NCI-H524 treated with DMSO at 0.1 percent for 48 hours (cell line): Measurements from ENCODE around the gene SLC9A4.

Experiments used
- DNase-seq: peaks from one replicate; lab custom pipeline; 2025; lab: John Stamatoyannopoulos, UW

Gene SLC9A4

GRCh38 chr2:102473020-102473419 is at the start of gene SLC9A4:
SLC9A4 (plus strand) TSS chr2:102473226; CDS start chr2:102473760, 534 bp downstream.
- DNase-seq, result no peak

GRCh38 chr2:102423368-102423767 is 49.7 kb upstream of the SLC9A4 start:
- DNase-seq, result no peak

- no peak for DNase-seq
These were observed 48.3 kb upstream of the SLC9A4 start for GRCh38 chr2:102424754-102425153.

GRCh38 chr2:102425441-102426132 is 47.4 kb upstream of the SLC9A4 start:
- DNase-seq, result no peak

GRCh38 chr2:102427249-102427648 is 45.8 kb upstream of the SLC9A4 start:
- no peak for DNase-seq

- DNase-seq, result no peak
These were observed 44.5 kb upstream of the SLC9A4 start for GRCh38 chr2:102428573-102428972.

GRCh38 chr2:102432386-102432785 is 40.6 kb upstream of the SLC9A4 start:
- no peak for DNase-seq

- DNase-seq, result no peak
These were observed 38.9 kb upstream of the SLC9A4 start for GRCh38 chr2:102433973-102434654.

GRCh38 chr2:102434655-102435381 is 38.2 kb upstream of the SLC9A4 start:
- no peak for DNase-seq

- no peak for DNase-seq
These were observed 37.3 kb upstream of the SLC9A4 start for GRCh38 chr2:102435741-102436140.

- no peak for DNase-seq
These were observed 36.7 kb upstream of the SLC9A4 start for GRCh38 chr2:102436323-102436722.

- no peak for DNase-seq
These were observed 35.9 kb upstream of the SLC9A4 start for GRCh38 chr2:102437122-102437521.

- DNase-seq, result no peak
These were observed 34.9 kb upstream of the SLC9A4 start for GRCh38 chr2:102438111-102438510.

- no peak for DNase-seq
These were observed 34.4 kb upstream of the SLC9A4 start for GRCh38 chr2:102438578-102438977.

- DNase-seq, result no peak
These were observed 33.8 kb upstream of the SLC9A4 start for GRCh38 chr2:102439065-102439695.

GRCh38 chr2:102442967-102443828 is 29.8 kb upstream of the SLC9A4 start:
- DNase-seq, result no peak

- no peak for DNase-seq
These were observed 28.8 kb upstream of the SLC9A4 start for GRCh38 chr2:102444233-102444632.

- no peak for DNase-seq
These were observed 26.1 kb upstream of the SLC9A4 start for GRCh38 chr2:102446936-102447335.

GRCh38 chr2:102449370-102449974 is 23.6 kb upstream of the SLC9A4 start:
- DNase-seq, result no peak

GRCh38 chr2:102451968-102452367 is 21.1 kb upstream of the SLC9A4 start:
- DNase-seq, result no peak

- no peak for DNase-seq
These were observed 19.5 kb upstream of the SLC9A4 start for GRCh38 chr2:102453501-102453900.
